ENCODE results near the gene SLC10A6. TPM values are rescaled to one million over a fixed set of nuclear protein-coding genes. Genes with fewer than 3 reads are reported as not detected.

Gene SLC10A6
- total RNA-seq, 1 experiment from 2014 or later, result not detected

GRCh38 chr4:86837691-86838503, 11.3 kb downstream of the SLC10A6 start:
- ATAC-seq, result no peak
- no TSS peak for BruUV-seq (replicated peaks)

GRCh38 chr4:86835677-86836076, 13.5 kb downstream of the SLC10A6 start:
- TF ChIP-seq TCF7L2 (IDR thresholded peaks at IDR 0.05; ENCODE audit: low read depth, low read length) (no peak), POLR2AphosphoS5 (IDR thresholded peaks at IDR 0.05; ENCODE audit: low read depth, low read length) (no peak), REST (IDR thresholded peaks at IDR 0.05; ENCODE audit: insufficient read depth in 1 of 2, low read depth in 2 of 2, low read length in 1 of 2) (no peak), CTCF (IDR thresholded peaks at IDR 0.05) (no peak), SIN3A (IDR thresholded peaks at IDR 0.05; ENCODE audit: borderline replicate concordance, insufficient read depth, low read depth, low read length) (no peak)
- H3K36me3 ChIP-seq (ENCODE audit: control insufficient read depth, insufficient read depth, low read length), result no peaks in the 10 kb centered on the region
- no peak overlapping the region for H3K4me3 ChIP-seq (ENCODE audit: low read depth in 2 of 2, low read length in 2 of 2)
- no TSS peak for BruUV-seq (replicated peaks)
- H3K9me3 ChIP-seq (ENCODE audit: control insufficient read depth, insufficient read depth, low read depth, low read length), result no peaks in the 10 kb centered on the region
- ChIA-PET POLR2A (no interaction called here), CTCF (no interaction called here)
- intact Hi-C loops (cut with micrococcal nuclease; ENCODE audit: unreplicated experiment) (no loop called here), in situ Hi-C loops (cut with HindIII; ENCODE audit: low pct_unique_long_range_greater_than_20kb, low sequenced_read_pairs) (no loop called here)
- DNase-seq (ENCODE audit: low read depth, low spot score) (no peak), ATAC-seq (no peak)
- no peak overlapping the region for H3K27ac ChIP-seq (ENCODE audit: low read length)
- no peaks in the 10 kb centered on the region for H3K4me1 ChIP-seq (ENCODE audit: control insufficient read depth, insufficient read depth, low read length)
- no peaks in the 10 kb centered on the region for H3K27me3 ChIP-seq (ENCODE audit: control insufficient read depth, insufficient read depth, low read length)

More at GRCh38 chr4:86837691-86838503, 11.3 kb downstream of the SLC10A6 start:
- intact Hi-C loops (cut with micrococcal nuclease; ENCODE audit: unreplicated experiment), result no loop called here
- POLR2A ChIA-PET, result no interaction called here
- CTCF ChIA-PET, result no interaction called here
- Histone ChIP-seq H3K27me3 (ENCODE audit: control insufficient read depth, insufficient read depth, low read length) (no peaks in the 10 kb centered on the region), H3K9me3 (ENCODE audit: control insufficient read depth, insufficient read depth, low read depth, low read length) (no peaks in the 10 kb centered on the region), H3K36me3 (ENCODE audit: control insufficient read depth, insufficient read depth, low read length) (no peaks in the 10 kb centered on the region), H3K27ac (ENCODE audit: low read length) (no peak overlapping the region), H3K4me3 (ENCODE audit: low read depth in 2 of 2, low read length in 2 of 2) (no peak overlapping the region), H3K4me1 (ENCODE audit: control insufficient read depth, insufficient read depth, low read length) (no peaks in the 10 kb centered on the region)
- no peak for DNase-seq (ENCODE audit: low read depth, low spot score)
- in situ Hi-C loops (cut with HindIII; ENCODE audit: low pct_unique_long_range_greater_than_20kb, low sequenced_read_pairs), result no loop called here
- TF ChIP-seq SIN3A (IDR thresholded peaks at IDR 0.05; ENCODE audit: borderline replicate concordance, insufficient read depth, low read depth, low read length) (no peak), POLR2AphosphoS5 (IDR thresholded peaks at IDR 0.05; ENCODE audit: low read depth, low read length) (no peak), REST (IDR thresholded peaks at IDR 0.05; ENCODE audit: insufficient read depth in 1 of 2, low read depth in 2 of 2, low read length in 1 of 2) (no peak), CTCF (IDR thresholded peaks at IDR 0.05) (no peak), TCF7L2 (IDR thresholded peaks at IDR 0.05; ENCODE audit: low read depth, low read length) (no peak)
